ENCODE measurements around the gene AP3D1.

AP3D1 gene

DNA sequence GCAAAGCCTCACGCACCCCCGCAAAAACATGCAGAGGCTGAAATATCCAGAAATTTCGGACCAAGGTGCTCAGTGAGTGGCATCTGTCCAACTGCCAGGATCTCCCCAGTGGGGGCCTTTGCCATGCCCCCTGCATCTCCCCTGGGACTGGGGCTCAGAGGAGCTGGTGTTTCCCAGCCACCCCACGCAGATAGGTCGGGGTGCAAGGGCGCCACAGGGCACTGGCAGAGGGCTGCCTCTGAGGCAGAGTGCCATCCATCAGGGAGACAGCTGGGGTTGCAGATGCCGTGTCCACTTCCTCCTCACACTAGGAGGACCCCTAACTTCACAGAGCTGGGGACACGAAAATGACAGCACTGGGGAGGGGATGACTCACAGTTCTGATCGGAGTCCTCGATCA, 28.4 kb downstream of the AP3D1 start:
- Histone ChIP-seq H3K4me1 (ENCODE audit: control insufficient read depth, insufficient read depth, low read depth, low read length) (peaks cover 8% of the 10 kb centered on the region), H3K27me3 (ENCODE audit: control insufficient read depth in 1 of 2, insufficient read depth in 1 of 2, low read length in 2 of 2) (no peaks in the 10 kb centered on the region), H2AFZ (ENCODE audit: low read depth, low read length) (no peak overlapping the region), H4K91ac (ENCODE audit: low read length) (no peak overlapping the region), H3K18ac (ENCODE audit: low read depth in 1 of 2, low read length in 2 of 2) (no peak overlapping the region), H2BK12ac (ENCODE audit: low read length in 2 of 2) (no peak overlapping the region), H3K4ac (ENCODE audit: low read depth in 1 of 2, low read length in 2 of 2) (no peak overlapping the region), H3K4me3 (ENCODE audit: insufficient read depth in 1 of 2, low read depth in 1 of 2, low read length in 2 of 2) (no peak overlapping the region), H3K23ac (ENCODE audit: low read length in 2 of 2) (no peak overlapping the region), H3K9ac (ENCODE audit: low read length) (no peak overlapping the region), H2BK15ac (ENCODE audit: low read depth, poor library complexity, severe bottlenecking) (no peak overlapping the region), H3K27ac (ENCODE audit: low read length, poor library complexity, severe bottlenecking) (no peak overlapping the region), H3K79me1 (replicated peaks; ENCODE audit: low read length, poor library complexity, severe bottlenecking) (peaks cover 46% of the 10 kb centered on the region), H3K36me3 (ENCODE audit: control insufficient read depth in 1 of 2, insufficient read depth in 2 of 2, low read depth in 1 of 2, low read length in 2 of 2) (peaks cover 88 to 93% of the 10 kb centered on the region in 2 experiments), H2AK5ac (ENCODE audit: low read length, severe bottlenecking) (no peak overlapping the region), H2BK120ac (ENCODE audit: low read depth, low read length) (no peak overlapping the region), H3K4me2 (ENCODE audit: low read length, poor library complexity, severe bottlenecking) (no peak overlapping the region), H4K8ac (ENCODE audit: low read length) (no peak overlapping the region), H2BK5ac (ENCODE audit: low read depth, low read length, poor library complexity, severe bottlenecking) (no peak overlapping the region), H3K14ac (ENCODE audit: low read length in 2 of 2) (no peak overlapping the region), H3K9me3 (ENCODE audit: control insufficient read depth, low read length) (no peaks in the 10 kb centered on the region)
- no peak for DNase-seq
- WGBS = 96% methylated on average over 10 of the region's 10 CpGs

DNA sequence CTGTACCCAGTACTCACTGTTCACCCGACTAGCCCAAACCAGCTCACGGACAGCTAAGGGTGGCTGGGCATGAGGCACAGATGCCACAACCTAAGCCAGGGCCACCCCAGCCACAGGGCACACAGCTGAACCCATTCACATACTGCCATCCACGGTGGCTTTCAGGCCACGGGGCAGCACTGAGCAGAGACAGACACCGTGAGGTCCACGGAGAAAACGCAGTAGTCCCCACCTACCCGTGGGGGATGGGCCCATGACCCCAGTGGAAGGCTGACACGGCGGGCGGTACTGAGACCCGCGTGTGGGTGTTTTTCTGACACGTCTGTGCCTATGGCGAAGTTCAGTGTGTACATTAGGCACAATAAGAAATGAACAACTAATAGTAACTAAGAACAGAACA, 29.1 kb downstream of the AP3D1 start:
- H3K27me3 ChIP-seq (ENCODE audit: control insufficient read depth in 1 of 2, insufficient read depth in 1 of 2, low read length in 2 of 2) = no peaks in the 10 kb centered on the region
- H2AK5ac ChIP-seq (ENCODE audit: low read length, severe bottlenecking) = no peak overlapping the region
- H3K9me3 ChIP-seq (ENCODE audit: control insufficient read depth, low read length) = no peaks in the 10 kb centered on the region
- no peak overlapping the region for H3K14ac ChIP-seq (ENCODE audit: low read length in 2 of 2)
- peaks cover 88 to 94% of the 10 kb centered on the region in 2 experiments for H3K36me3 ChIP-seq (ENCODE audit: control insufficient read depth in 1 of 2, insufficient read depth in 2 of 2, low read depth in 1 of 2, low read length in 2 of 2)
- no peak overlapping the region for H3K9ac ChIP-seq (ENCODE audit: low read length)
- H3K23ac ChIP-seq (ENCODE audit: low read length in 2 of 2) = no peak overlapping the region
- no peak overlapping the region for H2BK12ac ChIP-seq (ENCODE audit: low read length in 2 of 2)
- H3K4me1 ChIP-seq (ENCODE audit: control insufficient read depth, insufficient read depth, low read depth, low read length) = peaks cover 3% of the 10 kb centered on the region
- peaks cover 46% of the 10 kb centered on the region for H3K79me1 ChIP-seq (replicated peaks; ENCODE audit: low read length, poor library complexity, severe bottlenecking)
- WGBS = 98% methylated on average over 10 of the region's 15 CpGs
- H2BK5ac ChIP-seq (ENCODE audit: low read depth, low read length, poor library complexity, severe bottlenecking) = no peak overlapping the region
- H2BK120ac ChIP-seq (ENCODE audit: low read depth, low read length) = no peak overlapping the region
- no peak overlapping the region for H2BK15ac ChIP-seq (ENCODE audit: low read depth, poor library complexity, severe bottlenecking)
- no peak overlapping the region for H4K8ac ChIP-seq (ENCODE audit: low read length)
- H2AFZ ChIP-seq (ENCODE audit: low read depth, low read length) = no peak overlapping the region
- H3K4me2 ChIP-seq (ENCODE audit: low read length, poor library complexity, severe bottlenecking) = no peak overlapping the region
- H3K27ac ChIP-seq (ENCODE audit: low read length, poor library complexity, severe bottlenecking) = no peak overlapping the region
- no peak overlapping the region for H3K18ac ChIP-seq (ENCODE audit: low read depth in 1 of 2, low read length in 2 of 2)
- DNase-seq = no peak
- no peak overlapping the region for H4K91ac ChIP-seq (ENCODE audit: low read length)
- no peak overlapping the region for H3K4me3 ChIP-seq (ENCODE audit: insufficient read depth in 1 of 2, low read depth in 1 of 2, low read length in 2 of 2)
- no peak overlapping the region for H3K4ac ChIP-seq (ENCODE audit: low read depth in 1 of 2, low read length in 2 of 2)

- H2BK12ac ChIP-seq (ENCODE audit: low read length in 2 of 2) = no peak overlapping the region
- peaks cover 88 to 94% of the 10 kb centered on the region in 2 experiments for H3K36me3 ChIP-seq (ENCODE audit: control insufficient read depth in 1 of 2, insufficient read depth in 2 of 2, low read depth in 1 of 2, low read length in 2 of 2)
- H3K18ac ChIP-seq (ENCODE audit: low read depth in 1 of 2, low read length in 2 of 2) = no peak overlapping the region
- no peak overlapping the region for H3K27ac ChIP-seq (ENCODE audit: low read length, poor library complexity, severe bottlenecking)
- H3K9ac ChIP-seq (ENCODE audit: low read length) = no peak overlapping the region
- H2BK120ac ChIP-seq (ENCODE audit: low read depth, low read length) = no peak overlapping the region
- no peak for DNase-seq
- no peak overlapping the region for H3K14ac ChIP-seq (ENCODE audit: low read length in 2 of 2)
- H2BK15ac ChIP-seq (ENCODE audit: low read depth, poor library complexity, severe bottlenecking) = no peak overlapping the region
- H3K4ac ChIP-seq (ENCODE audit: low read depth in 1 of 2, low read length in 2 of 2) = no peak overlapping the region
- H2AFZ ChIP-seq (ENCODE audit: low read depth, low read length) = no peak overlapping the region
- no peaks in the 10 kb centered on the region for H3K9me3 ChIP-seq (ENCODE audit: control insufficient read depth, low read length)
- H3K4me3 ChIP-seq (ENCODE audit: insufficient read depth in 1 of 2, low read depth in 1 of 2, low read length in 2 of 2) = no peak overlapping the region
- H2AK5ac ChIP-seq (ENCODE audit: low read length, severe bottlenecking) = no peak overlapping the region
- no peak overlapping the region for H2BK5ac ChIP-seq (ENCODE audit: low read depth, low read length, poor library complexity, severe bottlenecking)
- H3K4me1 ChIP-seq (ENCODE audit: control insufficient read depth, insufficient read depth, low read depth, low read length) = no peaks in the 10 kb centered on the region
- no peak overlapping the region for H3K4me2 ChIP-seq (ENCODE audit: low read length, poor library complexity, severe bottlenecking)
- H3K79me1 ChIP-seq (replicated peaks; ENCODE audit: low read length, poor library complexity, severe bottlenecking) = peaks cover 51% of the 10 kb centered on the region
- WGBS = 97% methylated on average over 27 of the region's 27 CpGs
- H3K27me3 ChIP-seq (ENCODE audit: control insufficient read depth in 1 of 2, insufficient read depth in 1 of 2, low read length in 2 of 2) = no peaks in the 10 kb centered on the region
- no peak overlapping the region for H3K23ac ChIP-seq (ENCODE audit: low read length in 2 of 2)
- no peak overlapping the region for H4K91ac ChIP-seq (ENCODE audit: low read length)
- no peak overlapping the region for H4K8ac ChIP-seq (ENCODE audit: low read length)
These were observed 29.8 kb downstream of the AP3D1 start for GRCh38 chr19:2121416-2122051.

GRCh38 chr19:2120821-2121220, 30.5 kb downstream of the AP3D1 start:
- Histone ChIP-seq H3K9ac (ENCODE audit: low read length) (no peak overlapping the region), H2AFZ (ENCODE audit: low read depth, low read length) (no peak overlapping the region), H3K4ac (ENCODE audit: low read depth in 1 of 2, low read length in 2 of 2) (no peak overlapping the region), H3K36me3 (ENCODE audit: control insufficient read depth in 1 of 2, insufficient read depth in 2 of 2, low read depth in 1 of 2, low read length in 2 of 2) (peaks cover 88 to 96% of the 10 kb centered on the region in 2 experiments), H3K27me3 (ENCODE audit: control insufficient read depth in 1 of 2, insufficient read depth in 1 of 2, low read length in 2 of 2) (no peaks in the 10 kb centered on the region), H2BK120ac (ENCODE audit: low read depth, low read length) (no peak overlapping the region), H2BK15ac (ENCODE audit: low read depth, poor library complexity, severe bottlenecking) (no peak overlapping the region), H3K4me1 (ENCODE audit: control insufficient read depth, insufficient read depth, low read depth, low read length) (no peaks in the 10 kb centered on the region), H3K14ac (ENCODE audit: low read length in 2 of 2) (no peak overlapping the region), H4K8ac (ENCODE audit: low read length) (no peak overlapping the region), H3K4me3 (ENCODE audit: insufficient read depth in 1 of 2, low read depth in 1 of 2, low read length in 2 of 2) (no peak overlapping the region), H2AK5ac (ENCODE audit: low read length, severe bottlenecking) (no peak overlapping the region), H3K18ac (ENCODE audit: low read depth in 1 of 2, low read length in 2 of 2) (no peak overlapping the region), H3K9me3 (ENCODE audit: control insufficient read depth, low read length) (no peaks in the 10 kb centered on the region), H3K79me1 (replicated peaks; ENCODE audit: low read length, poor library complexity, severe bottlenecking) (peaks cover 58% of the 10 kb centered on the region), H3K23ac (ENCODE audit: low read length in 2 of 2) (no peak overlapping the region), H2BK12ac (ENCODE audit: low read length in 2 of 2) (no peak overlapping the region), H2BK5ac (ENCODE audit: low read depth, low read length, poor library complexity, severe bottlenecking) (peak overlapping the region; percentile 14), H3K4me2 (ENCODE audit: low read length, poor library complexity, severe bottlenecking) (no peak overlapping the region), H3K27ac (ENCODE audit: low read length, poor library complexity, severe bottlenecking) (no peak overlapping the region), H4K91ac (ENCODE audit: low read length) (no peak overlapping the region)
- 95% methylated on average over 26 of the region's 26 CpGs for WGBS
- no peak for DNase-seq
